ENCODE measurements around the gene PITPNM2.
A peak's percentile ranks its signal among the peaks of the same experiment; 100 is the strongest.

The PITPNM2 gene

GRCh38 chr12:123142921-123143735, 7.8 kb downstream of the PITPNM2 start:
- DNase-seq, result no peak

GRCh38 chr12:123142518-123142840, 8.4 kb downstream of the PITPNM2 start:
- DNase-seq, result no peak

GRCh38 chr12:123141615-123142517, 9.0 kb downstream of the PITPNM2 start:
- DNase-seq, result no peak

- no peak for DNase-seq
Measured at GRCh38 chr12:123140676-123141614, 9.9 kb downstream of the PITPNM2 start.

- no peak for DNase-seq
Measured at GRCh38 chr12:123139926-123140675, 10.8 kb downstream of the PITPNM2 start.

GRCh38 chr12:123135688-123136087, 15.2 kb downstream of the PITPNM2 start:
- DNase-seq, result no peak

- no peak for DNase-seq
Measured at GRCh38 chr12:123134826-123135225, 16.1 kb downstream of the PITPNM2 start.

GRCh38 chr12:123134271-123134671, 16.6 kb downstream of the PITPNM2 start:
- DNase-seq, result no peak

- DNase-seq, result no peak
Measured at GRCh38 chr12:123133701-123134100, 17.2 kb downstream of the PITPNM2 start.

GRCh38 chr12:123132951-123133619, 17.8 kb downstream of the PITPNM2 start:
- no peak for DNase-seq

GRCh38 chr12:123131879-123132402, 18.9 kb downstream of the PITPNM2 start:
- peak; percentile 34 for DNase-seq

- DNase-seq, result no peak
Measured at GRCh38 chr12:123131291-123131832, 19.5 kb downstream of the PITPNM2 start.

GRCh38 chr12:123129621-123130020, 21.3 kb downstream of the PITPNM2 start:
- DNase-seq, result no peak

GRCh38 chr12:123127182-123127495, 23.8 kb downstream of the PITPNM2 start:
- no peak for DNase-seq

GRCh38 chr12:123126294-123127181, 24.4 kb downstream of the PITPNM2 start:
- DNase-seq, result no peak

- DNase-seq, result no peak
Measured at GRCh38 chr12:123122626-123123025, 28.3 kb downstream of the PITPNM2 start.

- DNase-seq, result no peak
Measured at GRCh38 chr12:123121670-123122069, 29.2 kb downstream of the PITPNM2 start.

- no peak for DNase-seq
Measured at GRCh38 chr12:123120452-123121166, 30.3 kb downstream of the PITPNM2 start.

GRCh38 chr12:123119808-123120207, 31.1 kb downstream of the PITPNM2 start:
- DNase-seq, result no peak

Data from activated CD4-positive, alpha-beta T cell treated with anti-CD3 and anti-CD28 coated beads for 1 hour (primary cell).